H1 (cell line): ENCODE data around the gene SCP2. TPM values are rescaled to one million over a fixed set of nuclear protein-coding genes. Genes with fewer than 3 reads are reported as not detected.

Experiments
- CTCF ChIA-PET: fragments of 300-600 bp; sonication (Branson Sonifier 250); formaldehyde crosslinking; loops from one replicate; lab custom pipeline; 2021; ENCODE audit not compliant: partially characterized antibody; lab: Charles Lee
- POLR2A ChIA-PET: fragments of 300-600 bp; sonication (Branson Sonifier 250); formaldehyde crosslinking; loops from one replicate; lab custom pipeline; 2021; ENCODE audit warnings: inconsistent platforms; ENCODE audit not compliant: partially characterized antibody; lab: Charles Lee
- DNase-seq, 2 experiments: peaks; one replicate each; pipeline versions ENCODE4 v3.0.0 to v3.0.0-alpha.2; 2010 to 2022; ENCODE audit warnings: low spot score in 2 of 2, low read depth in 1 of 2, mixed read lengths in 1 of 2
- FAIRE-seq: peaks from 2 replicates; lab custom pipeline; 2011; peaks lifted over from hg19 to GRCh38; lab: Jason Lieb, UNC
- H2AFZ ChIP-seq: 2 replicates; pipeline ENCODE4 v1.8.1; 2012; ENCODE audit warnings: low read length, inconsistent platforms
- H2AK5ac ChIP-seq: 2 replicates; pipeline ENCODE4 v1.6.1; 2013; ENCODE audit warnings: low read depth, low read length
- H2BK120ac ChIP-seq: replicated peaks from 2 replicates; pipeline ENCODE3; 2013; ENCODE audit warnings: low read depth, low read length, inconsistent platforms
- H2BK12ac ChIP-seq: 2 replicates; pipeline ENCODE4 v1.6.1; 2013; ENCODE audit warnings: low read depth, low read length
- H2BK15ac ChIP-seq: 2 replicates; pipeline ENCODE4 v1.6.1; 2013; ENCODE audit warnings: low read length
- H2BK20ac ChIP-seq: 2 replicates; pipeline ENCODE4 v1.6.1; 2013; ENCODE audit warnings: low read length
- H2BK5ac ChIP-seq: 2 replicates; pipeline ENCODE4 v1.6.1; 2013; ENCODE audit warnings: low read depth, low read length
- H3K14ac ChIP-seq: 2 replicates; pipeline ENCODE4 v1.6.1; 2013; ENCODE audit warnings: inconsistent platforms; ENCODE audit not compliant: insufficient read length
- H3K18ac ChIP-seq: 2 replicates; pipeline ENCODE4 v1.6.1; 2013; ENCODE audit warnings: low read length; ENCODE audit errors: extremely low read depth
- H3K23ac ChIP-seq: 2 replicates; pipeline ENCODE4 v1.6.1; 2013; ENCODE audit warnings: inconsistent platforms; ENCODE audit not compliant: insufficient read length
- H3K23me2 ChIP-seq: 2 replicates; pipeline ENCODE4 v1.6.1; 2013; ENCODE audit warnings: low read depth, low read length
- H3K27ac ChIP-seq: 2 replicates; pipeline ENCODE4 v1.6.1; 2011; ENCODE audit warnings: low read depth, low read length, inconsistent platforms
- H3K27me3 ChIP-seq, 4 experiments: replicated peaks in 1 of 4; 1 replicate in 1 of 4; 2 replicates in 3 of 4; pipeline versions ENCODE4 v1.6.1 to v1.8.1; 2011 to 2013; ENCODE audit warnings: low read length in 3 of 4, mild to moderate bottlenecking in 3 of 4, inconsistent platforms in 2 of 4, mixed read lengths in 2 of 4, moderate library complexity in 1 of 4; ENCODE audit not compliant: control insufficient read depth in 3 of 4, insufficient read depth in 3 of 4; ENCODE audit errors: extremely low read depth in 1 of 4
- H3K36me3 ChIP-seq, 4 experiments: 2 replicates each; pipeline versions ENCODE4 v1.6.1 to v1.8.1; 2011 to 2013; ENCODE audit warnings: mild to moderate bottlenecking in 4 of 4, low read length in 3 of 4, moderate library complexity in 2 of 4, control low read depth in 1 of 4, inconsistent platforms in 1 of 4; ENCODE audit not compliant: insufficient read depth in 4 of 4, control insufficient read depth in 2 of 4
- H3K4ac ChIP-seq: replicated peaks from 2 replicates; pipeline ENCODE3; 2013; ENCODE audit warnings: low read length, low read depth, mixed read lengths, inconsistent platforms; ENCODE audit not compliant: insufficient read length
- H3K4me1 ChIP-seq, 4 experiments: replicated peaks in 1 of 4; 1 replicate in 1 of 4; 2 replicates in 3 of 4; pipeline versions ENCODE4 v1.6.1 to v1.8.1; 2011 to 2013; ENCODE audit warnings: low read length in 3 of 4, inconsistent platforms in 2 of 4, mixed read lengths in 1 of 4; ENCODE audit not compliant: insufficient read depth in 4 of 4, control insufficient read depth in 3 of 4
- H3K4me2 ChIP-seq, 2 experiments: 2 replicates each; pipeline versions ENCODE4 v1.6.1 to v1.8.1; 2011 to 2013; ENCODE audit warnings: low read depth in 2 of 2, low read length in 2 of 2, control low read depth in 1 of 2, inconsistent platforms in 1 of 2, mild to moderate bottlenecking in 1 of 2; ENCODE audit not compliant: insufficient read depth in 1 of 2
- H3K4me3 ChIP-seq, 4 experiments: fragments of 200-600, 300-600 bp in 1 of 4; sonication (generic), shearing (Covaris generic), sonication (Bioruptor Twin) in 1 of 4; 2 replicates each; pipeline versions ENCODE4 v1.5.1 to v1.8.1; 2011 to 2016; ENCODE audit warnings: low read length in 4 of 4, low read depth in 3 of 4, control low read depth in 2 of 4, inconsistent platforms in 2 of 4, mild to moderate bottlenecking in 2 of 4, mixed read lengths in 1 of 4, moderate library complexity in 1 of 4; ENCODE audit not compliant: insufficient read depth in 2 of 4; ENCODE audit errors: extremely low read depth in 1 of 4
- H3K56ac ChIP-seq: replicated peaks from 2 replicates; pipeline ENCODE3; 2013; ENCODE audit warnings: low read depth, mild to moderate bottlenecking, mixed read lengths, low read length, inconsistent platforms; ENCODE audit not compliant: insufficient read length
- H3K79me1 ChIP-seq: 2 replicates; pipeline ENCODE4 v1.6.1; 2013; ENCODE audit warnings: low read depth, low read length, control low read depth
- H3K79me2 ChIP-seq, 2 experiments: 2 replicates each; pipeline versions ENCODE4 v1.6.1 to v1.8.1; 2012 to 2013; ENCODE audit warnings: low read length in 2 of 2, mild to moderate bottlenecking in 2 of 2, inconsistent platforms in 1 of 2; ENCODE audit not compliant: insufficient read depth in 2 of 2, control insufficient read depth in 1 of 2
- H3K9ac ChIP-seq, 4 experiments: replicated peaks in 1 of 4; 1 replicate in 1 of 4; 2 replicates in 3 of 4; pipeline versions ENCODE4 v1.6.1 to v1.8.1; 2011 to 2013; ENCODE audit warnings: low read depth in 3 of 4, low read length in 3 of 4, control low read depth in 2 of 4, mild to moderate bottlenecking in 2 of 4, moderate library complexity in 2 of 4, inconsistent platforms in 1 of 4; ENCODE audit errors: extremely low read depth in 1 of 4
- H3K9me3 ChIP-seq, 2 experiments: 2 replicates each; pipeline versions ENCODE4 v1.6.1 to v1.8.1; 2012 to 2013; ENCODE audit warnings: mild to moderate bottlenecking in 2 of 2, moderate library complexity in 2 of 2, control low read depth in 1 of 2, inconsistent platforms in 1 of 2, low read depth in 1 of 2, low read length in 1 of 2, mixed read lengths in 1 of 2; ENCODE audit not compliant: insufficient read depth in 2 of 2
- H4K20me1 ChIP-seq, 2 experiments: replicated peaks in 1 of 2; 2 replicates each; pipeline versions ENCODE3 to v1.8.1; 2011 to 2013; ENCODE audit warnings: inconsistent platforms in 2 of 2, low read length in 2 of 2, mild to moderate bottlenecking in 1 of 2; ENCODE audit not compliant: insufficient read depth in 2 of 2, control insufficient read depth in 1 of 2
- H4K5ac ChIP-seq: 2 replicates; pipeline ENCODE4 v1.6.1; 2013; ENCODE audit warnings: low read length, low read depth, mixed read lengths, inconsistent platforms; ENCODE audit not compliant: insufficient read length
- H4K8ac ChIP-seq: 2 replicates; pipeline ENCODE4 v1.8.0; 2013; ENCODE audit warnings: mild to moderate bottlenecking, moderate library complexity, low read length, inconsistent platforms; ENCODE audit not compliant: insufficient read depth; ENCODE audit errors: extremely low read depth
- H4K91ac ChIP-seq: replicated peaks from 2 replicates; pipeline ENCODE3; 2013; ENCODE audit warnings: low read length, mixed read lengths, inconsistent platforms; ENCODE audit not compliant: insufficient read length
- CHD1 ChIP-seq: IDR thresholded peaks from 2 replicates; pipeline ENCODE4 v1.6.1; 2012; ENCODE audit warnings: low read depth, low read length, improper control_type of control experiment
- EZH2 ChIP-seq: fragments of 200-600 bp; sonication (generic); IDR thresholded peaks from 2 replicates; pipeline ENCODE4 v1.7.1; 2012; ENCODE audit warnings: low read depth, mild to moderate bottlenecking, moderate library complexity, low read length, inconsistent platforms; ENCODE audit not compliant: severe bottlenecking
- HDAC6 ChIP-seq: IDR thresholded peaks from one replicate; pipeline ENCODE4 v1.7.1; 2012; ENCODE audit warnings: low read depth, mild to moderate bottlenecking, inconsistent platforms, low read length, moderate library complexity
- KDM4A ChIP-seq: IDR thresholded peaks from one replicate; pipeline ENCODE4 v1.7.1; 2012; ENCODE audit warnings: low read depth, mild to moderate bottlenecking, moderate library complexity, low read length, inconsistent platforms; ENCODE audit not compliant: severe bottlenecking
- POLR2AphosphoS5 ChIP-seq: IDR thresholded peaks from 2 replicates; pipeline ENCODE4 v1.6.1; 2011; ENCODE audit warnings: low read depth, low read length
- RBBP5 ChIP-seq: IDR thresholded peaks from 2 replicates; pipeline ENCODE4 v1.7.1; 2012; ENCODE audit warnings: low read depth, mild to moderate bottlenecking, inconsistent platforms, low read length, moderate library complexity, borderline replicate concordance
- RXRA ChIP-seq: IDR thresholded peaks from 2 replicates; pipeline ENCODE4 v1.6.1; 2011; ENCODE audit warnings: low read depth, mild to moderate bottlenecking, low read length, moderate library complexity; ENCODE audit not compliant: insufficient read depth
- SAP30 ChIP-seq: fragments of 300-600 bp; sonication (generic); IDR thresholded peaks from 2 replicates; pipeline ENCODE4 v1.7.1; 2012; ENCODE audit warnings: low read length, moderate library complexity, mild to moderate bottlenecking, inconsistent platforms; ENCODE audit not compliant: insufficient read depth, insufficient replicate concordance
- SIN3A ChIP-seq, 2 experiments: IDR thresholded peaks in 1 of 2; conservative IDR thresholded peaks in 1 of 2; 2 replicates each; pipeline ENCODE4 v1.6.1; 2011 to 2012; ENCODE audit warnings: low read length in 2 of 2, improper control_type of control experiment in 1 of 2, low read depth in 1 of 2, mild to moderate bottlenecking in 1 of 2
- SIRT6 ChIP-seq: IDR thresholded peaks from one replicate; pipeline ENCODE4 v1.7.1; 2012; ENCODE audit warnings: low read length, inconsistent platforms
- TBP ChIP-seq: IDR thresholded peaks from 2 replicates; pipeline ENCODE4 v1.6.1; 2011; ENCODE audit warnings: low read depth, low read length, improper control_type of control experiment
- USF2 ChIP-seq: IDR thresholded peaks from 2 replicates; pipeline ENCODE4 v1.6.1; 2011; ENCODE audit warnings: low read length, improper control_type of control experiment
- WGBS, 2 experiments: shearing (Covaris generic) in 1 of 2; methylation state at CpG; one replicate each; pipeline versions ENCODE4 v1.1.6 to v1.1.7; 2013 to 2015; ENCODE audit warnings: low lambda C conversion rate in 2 of 2, mixed read lengths in 2 of 2, inconsistent platforms in 1 of 2, low coverage in 1 of 2, missing lambda C conversion rate in 1 of 2; ENCODE audit not compliant: insufficient replicate concordance in 2 of 2, insufficient coverage in 1 of 2, insufficient read length in 1 of 2; ENCODE audit errors: extremely low coverage in 1 of 2, missing lambda C conversion rate in 1 of 2; 5-methylcytosine and 5-hydroxymethylcytosine counted together
- polyA plus RNA-seq, 7 experiments: library from polyadenylated mRNA; depleted of rRNA in 3 of 7; stranded (reverse) in 5 of 7; unstranded in 2 of 7; fragments of >200 nt in 5 of 7; fragments of 200-250 nt in 2 of 7; gene quantifications; 1 replicate in 5 of 7; 2 replicates in 1 of 7; 4 replicates in 1 of 7; pipeline versions ENCODE4 v1.2.1 to v1.2.3, GENCODE V29; 2011 to 2013; ENCODE audit warnings: missing spikeins in 2 of 7, mixed read lengths in 2 of 7
- total RNA-seq: library from RNA; stranded (reverse); fragmentation: NEBNext Ultra II Directional; extraction: Animal tissue kit (Norgen Biotek cat#: 25700); gene quantifications from 2 replicates; pipeline ENCODE4 v1.2.1, GENCODE V29; 2021

The SCP2 gene
- total and polyA plus RNA-seq, 2 of the 8 experiments (the other 6 are each of a cell fraction or from before 2014, with no cell fraction given), result 20.9 to 54.3 TPM

GRCh38 chr1:52918201-52918600, 8.9 kb upstream of the SCP2 start:
- Histone ChIP-seq H2BK120ac (no peak overlapping the region), H3K23me2 (peaks cover 2% of the 10 kb centered on the region)
- CTCF ChIA-PET, result interaction anchor here (0.7 to 6.1 kb wide), 6 partner anchors 13 to 269 kb away, joined by 3 to 39 read pairs (median 3); no protein-coding TSS in a partner anchor
- TF ChIP-seq TBP, result no peak
- TF ChIP-seq EZH2, result no peak
- TF ChIP-seq CHD1, result no peak
- no peak for TF ChIP-seq POLR2AphosphoS5
- TF ChIP-seq SIRT6, result no peak
- no peak for TF ChIP-seq RBBP5
- TF ChIP-seq SAP30, result no peak
- TF ChIP-seq KDM4A, result no peak
- no peak for TF ChIP-seq RXRA
- TF ChIP-seq USF2, result no peak
- no peak for TF ChIP-seq HDAC6
- TF ChIP-seq SIN3A (conservative IDR thresholded peaks at IDR 0.05 in 1 of 2, IDR thresholded peaks at IDR 0.05 in 1 of 2; ENCODE audit: low read depth in 1 of 2, low read length in 2 of 2), result no peak

More at GRCh38 chr1:52918201-52918600, 8.9 kb upstream of the SCP2 start:
- peaks cover 5% of the 10 kb centered on the region for H3K79me1 ChIP-seq
- peaks cover 0 to 2% (median 0%) of the 10 kb centered on the region in 4 experiments; a peak in 3 of 7 replicates for H3K4me1 ChIP-seq
- no peaks in the 10 kb centered on the region; a peak in 1 of 4 replicates for H3K9me3 ChIP-seq
- no peaks in the 10 kb centered on the region for H3K79me2 ChIP-seq
- H3K36me3 ChIP-seq, result no peaks in the 10 kb centered on the region
- H3K4me2 ChIP-seq, result no peak overlapping the region
- no peak for FAIRE-seq
- H4K20me1 ChIP-seq, result peaks cover 1 to 2% of the 10 kb centered on the region in 2 experiments
- H2BK12ac ChIP-seq, result no peak overlapping the region
- H2BK5ac ChIP-seq, result no peak overlapping the region
- H3K14ac ChIP-seq, result no peak overlapping the region
- H3K56ac ChIP-seq, result no peak overlapping the region
- H4K91ac ChIP-seq, result no peak overlapping the region
- H2BK20ac ChIP-seq, result no peak overlapping the region
- no peak overlapping the region for H3K9ac ChIP-seq
- H3K18ac ChIP-seq, result no peak overlapping the region
- H3K4me3 ChIP-seq, result no peak overlapping the region
- no peak overlapping the region for H3K4ac ChIP-seq
- H4K8ac ChIP-seq, result no peak overlapping the region
- H3K23ac ChIP-seq, result no peak overlapping the region
- peaks cover 3 to 28% (median 18%) of the 10 kb centered on the region in 4 experiments for H3K27me3 ChIP-seq
- no peak overlapping the region for H3K27ac ChIP-seq
- H2AFZ ChIP-seq, result no peak overlapping the region
- WGBS, 2 experiments, result 90% methylated on average over 6 of the region's 6 CpGs; no CpG with 5 or more reads in 1 of the 2 experiments
- no peak for DNase-seq
- no peak overlapping the region for H2AK5ac ChIP-seq
- POLR2A ChIA-PET, result interaction anchor here (1.3 kb wide), 1 partner anchor 9 kb away, joined by 3 read pairs; the partner anchor contains the start of gene SCP2
- no peak overlapping the region for H4K5ac ChIP-seq
- no peak overlapping the region for H2BK15ac ChIP-seq
